Neural cell (in vitro differentiated cells): ENCODE measurements around the gene LDAF1. TPM values are rescaled to one million over a fixed set of nuclear protein-coding genes. Genes with fewer than 3 reads are reported as not detected.
A peak's percentile ranks its signal among the peaks of the same experiment; 100 is the strongest.
"Not testable (repeated sequence)": the region's sequence is repeated elsewhere in the genome, so short reads cannot be mapped to it uniquely, and the experiment has no call there.

Experiments used
- H2AFZ ChIP-seq: fragments of 200-600, 300-800 bp; sonication (generic), shearing (Covaris generic); 2 replicates; pipeline ENCODE4 v1.6.0; 2014; ENCODE audit warnings: low read depth, mild to moderate bottlenecking, antibody characterized with exemption, low read length, moderate library complexity
- H3F3A ChIP-seq: fragments of 200-600 bp; shearing (Covaris generic); 2 replicates; pipeline ENCODE4 v1.6.1; 2016; ENCODE audit warnings: mild to moderate bottlenecking, moderate library complexity, mixed read lengths, antibody characterized with exemption, low read length; ENCODE audit not compliant: insufficient read depth, poor library complexity, severe bottlenecking
- H3K27ac ChIP-seq: fragments of 200-600, 300-800 bp; sonication (generic), shearing (Covaris generic); 2 replicates; pipeline ENCODE4 v1.5.1; 2014; ENCODE audit warnings: mild to moderate bottlenecking, low read length, moderate library complexity
- H3K27me3 ChIP-seq: fragments of 300-800, 200-600 bp; sonication (generic), shearing (Covaris generic); 2 replicates; pipeline ENCODE4 v1.6.0; 2014; ENCODE audit warnings: mild to moderate bottlenecking, low read depth, low read length, moderate library complexity; ENCODE audit not compliant: insufficient read depth
- H3K36me3 ChIP-seq: fragments of 300-800, 200-600 bp; sonication (generic), shearing (Covaris generic); 2 replicates; pipeline ENCODE4 v1.5.1; 2014; ENCODE audit warnings: mild to moderate bottlenecking, antibody characterized with exemption, low read length, moderate library complexity; ENCODE audit not compliant: insufficient read depth
- H3K4me2 ChIP-seq: fragments of 300-800, 200-600 bp; sonication (generic), shearing (Covaris generic); 2 replicates; pipeline ENCODE4 v1.6.0; 2014; ENCODE audit warnings: mild to moderate bottlenecking, low read length
- H3K4me3 ChIP-seq: fragments of 300-800, 200-600 bp; sonication (generic), shearing (Covaris generic); 2 replicates; pipeline ENCODE4 v1.5.1; 2014; ENCODE audit warnings: mild to moderate bottlenecking, low read length, moderate library complexity
- H3K79me2 ChIP-seq: fragments of 200-600 bp; shearing (Covaris generic); replicated peaks from 2 replicates; pipeline ENCODE4 v1.6.0; 2014; ENCODE audit warnings: mild to moderate bottlenecking, low read length, moderate library complexity; ENCODE audit not compliant: insufficient read depth
- H3K9ac ChIP-seq: fragments of 300-800, 200-600 bp; sonication (generic), shearing (Covaris generic); 2 replicates; pipeline ENCODE4 v1.6.1; 2016; ENCODE audit warnings: mild to moderate bottlenecking, low read length, mixed read lengths
- H3K9me2 ChIP-seq: fragments of 200-600 bp; shearing (Covaris generic); 2 replicates; pipeline ENCODE4 v1.6.1; 2016; ENCODE audit warnings: mild to moderate bottlenecking, low read length, mixed read lengths; ENCODE audit not compliant: insufficient read depth
- H3K9me3 ChIP-seq: fragments of 200-600, 300-800 bp; sonication (generic), shearing (Covaris generic); 2 replicates; pipeline ENCODE4 v1.6.1; 2016; ENCODE audit warnings: mild to moderate bottlenecking, mixed run types, low read length, moderate library complexity, mixed read lengths
- H4K20me1 ChIP-seq: fragments of 200-600 bp; shearing (Covaris generic); 2 replicates; pipeline ENCODE4 v1.6.1; 2016; ENCODE audit warnings: mild to moderate bottlenecking, mixed run types; ENCODE audit not compliant: insufficient read depth
- EP300 ChIP-seq: fragments of 450-650 bp; conservative IDR thresholded peaks from 2 replicates; pipeline ENCODE4 v1.6.1; 2014; ENCODE audit warnings: antibody characterized with exemption, mild to moderate bottlenecking, moderate library complexity; ENCODE audit not compliant: poor library complexity, severe bottlenecking
- EZH2 ChIP-seq: fragments of 200-600, 300-800 bp; shearing (Covaris generic), sonication (generic); IDR thresholded peaks from 2 replicates; pipeline ENCODE4 v1.6.1; 2014; ENCODE audit warnings: antibody characterized with exemption, low read length, borderline replicate concordance, mild to moderate bottlenecking; ENCODE audit not compliant: insufficient read depth, poor library complexity, severe bottlenecking
- MXI1 ChIP-seq: fragments of 450-650 bp; conservative IDR thresholded peaks from 2 replicates; pipeline ENCODE4 v1.6.1; 2014; ENCODE audit warnings: antibody characterized with exemption, mild to moderate bottlenecking; ENCODE audit not compliant: poor library complexity, severe bottlenecking
- POLR2AphosphoS5 ChIP-seq: IDR thresholded peaks from 2 replicates; pipeline ENCODE4 v1.6.1; 2012
- RAD21 ChIP-seq: fragments of 450-650 bp; conservative IDR thresholded peaks from 2 replicates; pipeline ENCODE4 v1.6.1; 2014; ENCODE audit warnings: antibody characterized with exemption, mild to moderate bottlenecking, moderate library complexity
- SMC3 ChIP-seq: fragments of 450-650 bp; conservative IDR thresholded peaks from 2 replicates; pipeline ENCODE4 v1.6.1; 2014; ENCODE audit warnings: antibody characterized with exemption, mild to moderate bottlenecking, moderate library complexity; ENCODE audit not compliant: poor library complexity
- TAF1 ChIP-seq: IDR thresholded peaks from 2 replicates; pipeline ENCODE4 v1.6.1; 2012; ENCODE audit warnings: low read depth
- polyA plus RNA-seq: library from polyadenylated mRNA; depleted of rRNA; stranded (reverse); fragments of >200 nt; gene quantifications from 2 replicates; pipeline ENCODE4 v1.2.3, GENCODE V29; 2014
- TF ChIP-seq, protein P1 (sequence below): IDR thresholded peaks from 2 replicates; pipeline ENCODE4 v1.6.1; 2012; ENCODE audit warnings: borderline replicate concordance
- TF ChIP-seq, protein P2 (sequence below): fragments of 450-650 bp; IDR thresholded peaks from 2 replicates; pipeline ENCODE4 v1.5.1; 2014; ENCODE audit warnings: antibody characterized with exemption, mild to moderate bottlenecking, moderate library complexity; ENCODE audit not compliant: poor library complexity, severe bottlenecking

LDAF1 gene
- polyA plus RNA-seq, 1 donor from 2014 or later, result 10.8 TPM

DNA sequence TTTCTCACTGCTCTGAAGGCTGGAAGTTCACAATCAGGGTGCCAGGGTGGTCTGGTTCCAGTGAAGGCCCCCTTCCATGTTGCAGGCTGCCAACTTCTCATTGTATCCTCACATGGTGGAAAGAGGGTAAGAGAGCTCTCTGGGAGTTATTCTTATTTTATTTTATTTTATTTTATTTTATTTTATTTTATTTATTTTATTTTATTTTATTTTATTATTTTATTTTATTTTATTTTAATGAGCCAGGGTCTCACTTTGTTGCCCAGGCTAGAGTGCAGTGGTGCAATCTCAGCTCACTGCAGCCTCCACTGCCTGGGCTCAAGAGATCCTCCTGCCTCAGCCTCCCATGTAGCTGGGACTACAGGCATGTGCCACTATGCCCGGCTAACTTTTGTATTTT lies 2.5 kb upstream of the LDAF1 start:
- H2AFZ ChIP-seq, H3K36me3 ChIP-seq, H3K27ac ChIP-seq, H3K4me3 ChIP-seq, H3K9me3 ChIP-seq, H3K79me2 ChIP-seq, H3K9me2 ChIP-seq, H3F3A ChIP-seq, H3K9ac ChIP-seq, H3K4me2 ChIP-seq, H3K27me3 ChIP-seq, H4K20me1 ChIP-seq: not testable (repeated sequence)

DNA sequence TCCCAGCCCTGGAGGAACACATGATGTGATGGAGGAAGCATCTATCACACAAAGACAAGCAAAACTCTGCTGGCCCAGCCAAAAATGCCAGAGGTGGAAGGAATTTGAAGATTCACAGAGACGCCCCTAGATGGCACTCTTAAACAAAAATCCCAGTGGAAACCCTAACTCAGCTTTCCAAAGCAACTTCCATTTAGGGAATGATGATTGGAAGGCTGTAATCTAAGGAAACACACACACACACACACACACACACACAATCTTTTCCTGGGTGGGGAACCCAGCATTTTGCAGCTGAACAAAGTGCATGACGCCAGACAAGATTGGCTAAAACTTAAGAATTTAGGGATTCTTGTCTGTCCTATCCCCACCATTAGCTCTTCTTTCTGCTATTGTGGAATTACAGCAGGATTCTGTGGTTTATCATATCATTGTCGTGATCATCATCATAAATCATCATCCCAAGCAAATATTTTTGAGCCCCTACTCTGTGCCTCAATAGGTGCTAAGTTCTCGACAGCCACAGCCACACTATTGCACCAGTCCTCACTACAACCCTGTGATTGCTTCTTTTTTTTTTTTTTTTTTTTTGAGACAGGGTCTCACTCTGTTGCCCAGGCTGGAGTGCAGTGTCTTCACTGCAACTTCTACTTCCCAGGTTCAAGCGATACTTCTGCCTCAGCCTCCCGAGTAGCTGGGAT lies 1.6 kb upstream of the LDAF1 start:
- Histone ChIP-seq H3K9ac (no peak overlapping the region), H3K27ac (no peak overlapping the region), H3K9me2 (no peaks in the 10 kb centered on the region), H4K20me1 (no peaks in the 10 kb centered on the region), H3K36me3 (no peaks in the 10 kb centered on the region), H3K79me2 (no peaks in the 10 kb centered on the region), H3K4me2 (no peak overlapping the region), H3F3A (no peaks in the 10 kb centered on the region), H2AFZ (no peak overlapping the region), H3K27me3 (peaks cover 10% of the 10 kb centered on the region), H3K4me3 (no peak overlapping the region), H3K9me3 (no peaks in the 10 kb centered on the region)
- no peak for TF ChIP-seq MXI1
- TF ChIP-seq, protein P1, sequence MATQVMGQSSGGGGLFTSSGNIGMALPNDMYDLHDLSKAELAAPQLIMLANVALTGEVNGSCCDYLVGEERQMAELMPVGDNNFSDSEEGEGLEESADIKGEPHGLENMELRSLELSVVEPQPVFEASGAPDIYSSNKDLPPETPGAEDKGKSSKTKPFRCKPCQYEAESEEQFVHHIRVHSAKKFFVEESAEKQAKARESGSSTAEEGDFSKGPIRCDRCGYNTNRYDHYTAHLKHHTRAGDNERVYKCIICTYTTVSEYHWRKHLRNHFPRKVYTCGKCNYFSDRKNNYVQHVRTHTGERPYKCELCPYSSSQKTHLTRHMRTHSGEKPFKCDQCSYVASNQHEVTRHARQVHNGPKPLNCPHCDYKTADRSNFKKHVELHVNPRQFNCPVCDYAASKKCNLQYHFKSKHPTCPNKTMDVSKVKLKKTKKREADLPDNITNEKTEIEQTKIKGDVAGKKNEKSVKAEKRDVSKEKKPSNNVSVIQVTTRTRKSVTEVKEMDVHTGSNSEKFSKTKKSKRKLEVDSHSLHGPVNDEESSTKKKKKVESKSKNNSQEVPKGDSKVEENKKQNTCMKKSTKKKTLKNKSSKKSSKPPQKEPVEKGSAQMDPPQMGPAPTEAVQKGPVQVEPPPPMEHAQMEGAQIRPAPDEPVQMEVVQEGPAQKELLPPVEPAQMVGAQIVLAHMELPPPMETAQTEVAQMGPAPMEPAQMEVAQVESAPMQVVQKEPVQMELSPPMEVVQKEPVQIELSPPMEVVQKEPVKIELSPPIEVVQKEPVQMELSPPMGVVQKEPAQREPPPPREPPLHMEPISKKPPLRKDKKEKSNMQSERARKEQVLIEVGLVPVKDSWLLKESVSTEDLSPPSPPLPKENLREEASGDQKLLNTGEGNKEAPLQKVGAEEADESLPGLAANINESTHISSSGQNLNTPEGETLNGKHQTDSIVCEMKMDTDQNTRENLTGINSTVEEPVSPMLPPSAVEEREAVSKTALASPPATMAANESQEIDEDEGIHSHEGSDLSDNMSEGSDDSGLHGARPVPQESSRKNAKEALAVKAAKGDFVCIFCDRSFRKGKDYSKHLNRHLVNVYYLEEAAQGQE, result peak; percentile 95
- TF ChIP-seq POLR2AphosphoS5, result no peak
- TF ChIP-seq SMC3, result peak; percentile 79
- peak; percentile 80 for TF ChIP-seq RAD21
- no peak for TF ChIP-seq TAF1
- TF ChIP-seq, protein P2, sequence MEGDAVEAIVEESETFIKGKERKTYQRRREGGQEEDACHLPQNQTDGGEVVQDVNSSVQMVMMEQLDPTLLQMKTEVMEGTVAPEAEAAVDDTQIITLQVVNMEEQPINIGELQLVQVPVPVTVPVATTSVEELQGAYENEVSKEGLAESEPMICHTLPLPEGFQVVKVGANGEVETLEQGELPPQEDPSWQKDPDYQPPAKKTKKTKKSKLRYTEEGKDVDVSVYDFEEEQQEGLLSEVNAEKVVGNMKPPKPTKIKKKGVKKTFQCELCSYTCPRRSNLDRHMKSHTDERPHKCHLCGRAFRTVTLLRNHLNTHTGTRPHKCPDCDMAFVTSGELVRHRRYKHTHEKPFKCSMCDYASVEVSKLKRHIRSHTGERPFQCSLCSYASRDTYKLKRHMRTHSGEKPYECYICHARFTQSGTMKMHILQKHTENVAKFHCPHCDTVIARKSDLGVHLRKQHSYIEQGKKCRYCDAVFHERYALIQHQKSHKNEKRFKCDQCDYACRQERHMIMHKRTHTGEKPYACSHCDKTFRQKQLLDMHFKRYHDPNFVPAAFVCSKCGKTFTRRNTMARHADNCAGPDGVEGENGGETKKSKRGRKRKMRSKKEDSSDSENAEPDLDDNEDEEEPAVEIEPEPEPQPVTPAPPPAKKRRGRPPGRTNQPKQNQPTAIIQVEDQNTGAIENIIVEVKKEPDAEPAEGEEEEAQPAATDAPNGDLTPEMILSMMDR, result peak; percentile 83
- TF ChIP-seq EP300, result no peak
- no peak for TF ChIP-seq EZH2

- Histone ChIP-seq H3K4me3 (peak overlapping the region; percentile 84), H3F3A (no peaks in the 10 kb centered on the region), H3K36me3 (no peaks in the 10 kb centered on the region), H4K20me1 (no peaks in the 10 kb centered on the region), H3K79me2 (no peaks in the 10 kb centered on the region), H3K9me2 (no peaks in the 10 kb centered on the region), H3K9me3 (no peaks in the 10 kb centered on the region), H3K4me2 (no peak overlapping the region), H2AFZ (no peak overlapping the region), H3K27ac (no peak overlapping the region), H3K9ac (no peak overlapping the region), H3K27me3 (peaks cover 10% of the 10 kb centered on the region)
- TF ChIP-seq, protein P2, result no peak
- TF ChIP-seq EP300, result no peak
These were observed 842 bp upstream of the LDAF1 start for GRCh38 chr16:21157632-21158031.
